ENCODE data around the gene SLC35A5.

The SLC35A5 gene

DNA sequence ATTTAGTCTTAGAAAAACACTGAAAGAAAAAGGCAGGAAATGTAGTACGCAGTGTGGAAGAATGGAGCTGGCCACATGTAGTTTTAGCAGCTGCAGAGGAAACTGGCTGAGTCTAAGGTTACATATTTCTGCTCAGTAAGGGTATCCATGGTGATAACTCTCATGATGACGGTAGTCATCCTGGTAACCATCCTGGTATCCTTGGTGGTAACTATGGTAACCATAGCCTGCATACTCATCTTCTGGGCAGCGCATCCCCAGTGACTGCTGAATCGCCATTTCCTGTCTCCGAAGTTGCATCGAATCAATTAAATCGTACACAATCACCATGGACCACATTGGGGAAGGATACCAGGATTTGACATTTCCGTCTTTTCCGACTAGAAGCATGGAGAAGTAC is 43.4 kb downstream of the SLC35A5 start:
- no peak for TF ChIP-seq CTCF (IDR thresholded peaks at IDR 0.05)

GRCh38 chr3:112606098-112606497 is 44.3 kb downstream of the SLC35A5 start:
- TF ChIP-seq CTCF (IDR thresholded peaks at IDR 0.05), result no peak

DNA sequence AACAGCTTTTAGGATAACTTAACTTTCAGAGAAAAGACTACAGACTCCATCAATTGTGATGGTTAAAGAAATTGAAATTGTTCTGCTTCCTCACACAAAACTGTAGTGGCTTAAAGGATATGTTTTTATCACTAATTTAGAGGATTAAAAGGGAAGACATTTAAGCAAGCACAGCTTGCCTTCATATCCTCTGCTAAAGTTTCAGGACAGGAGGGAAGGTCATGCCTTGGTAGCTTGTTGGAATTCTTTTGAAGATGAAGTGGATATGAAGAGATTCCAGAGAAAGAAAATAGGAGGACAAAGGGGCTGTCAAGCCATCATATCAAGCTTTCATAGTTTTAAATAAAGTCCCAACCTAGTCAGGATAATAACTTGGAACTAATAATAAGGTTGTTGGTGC is 46.0 kb downstream of the SLC35A5 start:
- TF ChIP-seq CTCF (IDR thresholded peaks at IDR 0.05), result no peak

GRCh38 chr3:112610121-112610520 is 48.3 kb downstream of the SLC35A5 start:
- no peak for TF ChIP-seq CTCF (IDR thresholded peaks at IDR 0.05)

DNA sequence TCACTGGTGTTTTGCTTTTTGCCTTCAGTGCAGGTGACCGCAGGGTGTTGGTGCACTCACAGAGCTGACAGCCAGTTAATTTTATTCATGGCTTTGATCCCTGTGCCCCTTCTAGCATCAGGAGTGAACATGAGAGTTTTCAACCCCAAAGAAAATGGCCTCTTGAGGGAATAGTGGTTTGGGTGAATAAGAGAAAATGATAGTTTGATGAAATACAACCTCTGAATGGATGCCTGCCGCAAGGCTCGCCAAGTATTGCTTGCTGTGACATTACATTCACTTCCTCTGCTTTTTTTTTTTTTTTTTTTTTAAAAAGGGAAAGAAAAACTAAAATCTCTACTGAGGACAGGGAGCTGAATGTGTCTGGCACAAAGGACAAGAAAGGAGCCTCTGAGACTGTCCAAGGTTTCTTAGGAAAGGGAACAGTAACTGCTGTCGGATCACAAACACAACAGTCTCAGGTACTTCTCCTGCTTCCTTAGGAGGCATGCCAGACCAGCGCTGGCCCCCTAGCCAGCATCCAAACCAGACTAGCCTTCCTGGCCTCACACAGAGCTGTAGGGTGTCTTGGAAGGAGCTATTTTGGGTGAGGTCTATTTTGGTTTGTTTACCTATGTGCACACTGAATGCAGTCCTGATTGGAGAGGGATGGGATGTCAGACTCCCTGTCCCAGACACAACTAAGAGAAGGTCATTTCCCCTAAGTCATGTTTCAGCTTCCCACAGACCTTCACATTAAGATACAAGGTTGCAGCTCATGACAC is 50.1 kb downstream of the SLC35A5 start:
- TF ChIP-seq CTCF (IDR thresholded peaks at IDR 0.05), result no peak

GRCh38 chr3:112615989-112616731 is 54.3 kb downstream of the SLC35A5 start:
- no peak for TF ChIP-seq CTCF (IDR thresholded peaks at IDR 0.05)

- TF ChIP-seq CTCF (IDR thresholded peaks at IDR 0.05), result no peak
Observed at GRCh38 chr3:112617285-112617684, 55.4 kb downstream of the SLC35A5 start.

Measured in LNCAP (cell line).